Dendritic cell treated with granulocyte-macrophage colony-stimulating factor and Interleukin-4, amounts not matched to agents 40 ng/mL and 50 ng/mL, for 4 days (primary cell): Measurements from ENCODE around the gene RBM20.

Source experiments
- H3K27ac Mint-ChIP-seq: one replicate; pipeline ENCODE4 v1.8.0; 2022; ENCODE audit warnings: mild to moderate bottlenecking, mixed read lengths
- H3K27me3 Mint-ChIP-seq: one replicate; pipeline ENCODE4 v1.8.0; 2022; ENCODE audit warnings: mild to moderate bottlenecking, mixed read lengths
- H3K36me3 Mint-ChIP-seq: one replicate; pipeline ENCODE4 v1.8.0; 2022; ENCODE audit warnings: low read depth, mixed read lengths
- H3K4me1 Mint-ChIP-seq: one replicate; pipeline ENCODE4 v1.8.0; 2022; ENCODE audit warnings: low read depth, mixed read lengths
- H3K4me3 Mint-ChIP-seq: one replicate; pipeline ENCODE4 v1.8.0; 2022; ENCODE audit warnings: mild to moderate bottlenecking, moderate library complexity, mixed read lengths
- H3K9me3 Mint-ChIP-seq: one replicate; pipeline ENCODE4 v1.8.0; 2022; ENCODE audit warnings: mixed read lengths
- intact Hi-C: fragments of 100-400 bp; cut with micrococcal nuclease; formaldehyde crosslinking; loops from one replicate; pipeline ENCODE4 v1.15.0; 2022

The RBM20 gene

GRCh38 chr10:110851020-110851612, 207.0 kb downstream of the RBM20 start:
- H3K4me1 Mint-ChIP-seq: peaks cover 51% of the 10 kb centered on the region
- H3K4me3 Mint-ChIP-seq: no peak overlapping the region
- no peak overlapping the region for H3K27ac Mint-ChIP-seq
- intact Hi-C loops: no loop called here
- H3K27me3 Mint-ChIP-seq: no peaks in the 10 kb centered on the region
- no peaks in the 10 kb centered on the region for H3K36me3 Mint-ChIP-seq
- no peaks in the 10 kb centered on the region for H3K9me3 Mint-ChIP-seq

- no peaks in the 10 kb centered on the region for H3K9me3 Mint-ChIP-seq
- peak overlapping the region; percentile 46 for H3K27ac Mint-ChIP-seq
- peaks cover 46% of the 10 kb centered on the region for H3K4me1 Mint-ChIP-seq
- H3K27me3 Mint-ChIP-seq: no peaks in the 10 kb centered on the region
- intact Hi-C loops: no loop called here
- no peaks in the 10 kb centered on the region for H3K36me3 Mint-ChIP-seq
- H3K4me3 Mint-ChIP-seq: no peak overlapping the region
Observed at GRCh38 chr10:110852255-110852896, 208.2 kb downstream of the RBM20 start.

- Mint-ChIP-seq H3K4me3 (no peak overlapping the region), H3K4me1 (peaks cover 51% of the 10 kb centered on the region), H3K27me3 (no peaks in the 10 kb centered on the region), H3K36me3 (no peaks in the 10 kb centered on the region), H3K27ac (peak overlapping the region; percentile 46), H3K9me3 (no peaks in the 10 kb centered on the region)
- intact Hi-C loops: no loop called here
Observed at GRCh38 chr10:110852947-110853346, 208.8 kb downstream of the RBM20 start.

- Mint-ChIP-seq H3K4me3 (no peak overlapping the region), H3K9me3 (no peaks in the 10 kb centered on the region), H3K27me3 (no peaks in the 10 kb centered on the region), H3K4me1 (peaks cover 60% of the 10 kb centered on the region), H3K36me3 (no peaks in the 10 kb centered on the region), H3K27ac (no peak overlapping the region)
- intact Hi-C loops: no loop called here
Observed at GRCh38 chr10:110853921-110854605, 209.9 kb downstream of the RBM20 start.

- H3K9me3 Mint-ChIP-seq: no peaks in the 10 kb centered on the region
- H3K4me1 Mint-ChIP-seq: peaks cover 62% of the 10 kb centered on the region
- no peaks in the 10 kb centered on the region for H3K27me3 Mint-ChIP-seq
- H3K4me3 Mint-ChIP-seq: no peak overlapping the region
- peak overlapping the region; percentile 95 for H3K27ac Mint-ChIP-seq
- intact Hi-C loops: no loop called here
- no peaks in the 10 kb centered on the region for H3K36me3 Mint-ChIP-seq
Observed at GRCh38 chr10:110857265-110858171, 213.4 kb downstream of the RBM20 start.

GRCh38 chr10:110858297-110858934, 214.3 kb downstream of the RBM20 start:
- Mint-ChIP-seq H3K27me3 (no peaks in the 10 kb centered on the region), H3K36me3 (no peaks in the 10 kb centered on the region), H3K4me1 (peaks cover 63% of the 10 kb centered on the region), H3K9me3 (no peaks in the 10 kb centered on the region), H3K4me3 (no peak overlapping the region), H3K27ac (peak overlapping the region; percentile 95)
- intact Hi-C loops: no loop called here

GRCh38 chr10:110859206-110859972, 215.3 kb downstream of the RBM20 start:
- peak overlapping the region; percentile 95 for H3K27ac Mint-ChIP-seq
- no peaks in the 10 kb centered on the region for H3K36me3 Mint-ChIP-seq
- H3K27me3 Mint-ChIP-seq: no peaks in the 10 kb centered on the region
- no peaks in the 10 kb centered on the region for H3K9me3 Mint-ChIP-seq
- H3K4me3 Mint-ChIP-seq: no peak overlapping the region
- intact Hi-C loops: no loop called here
- H3K4me1 Mint-ChIP-seq: peaks cover 71% of the 10 kb centered on the region

GRCh38 chr10:110859973-110860376, 215.8 kb downstream of the RBM20 start:
- H3K36me3 Mint-ChIP-seq: no peaks in the 10 kb centered on the region

GRCh38 chr10:110860576-110861241, 216.6 kb downstream of the RBM20 start:
- intact Hi-C loops: no loop called here
- Mint-ChIP-seq H3K27ac (peak overlapping the region; percentile 95), H3K4me3 (no peak overlapping the region), H3K9me3 (no peaks in the 10 kb centered on the region), H3K36me3 (no peaks in the 10 kb centered on the region), H3K27me3 (no peaks in the 10 kb centered on the region), H3K4me1 (peaks cover 75% of the 10 kb centered on the region)

More at GRCh38 chr10:110859973-110860376, 215.8 kb downstream of the RBM20 start:
- Mint-ChIP-seq H3K4me3 (no peak overlapping the region), H3K4me1 (peaks cover 73% of the 10 kb centered on the region), H3K27ac (peak overlapping the region; percentile 95), H3K9me3 (no peaks in the 10 kb centered on the region), H3K27me3 (no peaks in the 10 kb centered on the region)
- intact Hi-C loops: no loop called here

- intact Hi-C loops: no loop called here
- H3K36me3 Mint-ChIP-seq: no peaks in the 10 kb centered on the region
- H3K4me3 Mint-ChIP-seq: no peak overlapping the region
- no peaks in the 10 kb centered on the region for H3K27me3 Mint-ChIP-seq
- peak overlapping the region; percentile 99 for H3K27ac Mint-ChIP-seq
- H3K4me1 Mint-ChIP-seq: peaks cover 83% of the 10 kb centered on the region
- no peaks in the 10 kb centered on the region for H3K9me3 Mint-ChIP-seq
Observed at GRCh38 chr10:110861476-110861875, 217.3 kb downstream of the RBM20 start.

GRCh38 chr10:110861930-110862649, 218.0 kb downstream of the RBM20 start:
- Mint-ChIP-seq H3K4me3 (no peak overlapping the region), H3K4me1 (peaks cover 87% of the 10 kb centered on the region), H3K27me3 (no peaks in the 10 kb centered on the region), H3K27ac (peak overlapping the region; percentile 99), H3K9me3 (no peaks in the 10 kb centered on the region), H3K36me3 (no peaks in the 10 kb centered on the region)
- intact Hi-C loops: no loop called here

- Mint-ChIP-seq H3K9me3 (no peaks in the 10 kb centered on the region), H3K36me3 (no peaks in the 10 kb centered on the region), H3K4me3 (no peak overlapping the region), H3K27me3 (no peaks in the 10 kb centered on the region), H3K27ac (peak overlapping the region; percentile 99), H3K4me1 (peaks cover 87% of the 10 kb centered on the region)
- intact Hi-C loops: no loop called here
Observed at GRCh38 chr10:110862961-110863360, 218.8 kb downstream of the RBM20 start.
